IMR-90 (cell line): Measurements from ENCODE around the gene PITPNC1. TPM values are rescaled to one million over a fixed set of nuclear protein-coding genes. Genes with fewer than 3 reads are reported as not detected.

Experiments used
- ATAC-seq: fragments of 200-7000 bp; cut with Tn5 transposase; 2 replicates; pipeline ENCODE4 v1.9.1; 2020; ENCODE audit warnings: low read depth, mild to moderate bottlenecking, moderate library complexity
- BruUV-seq: library from RNA; stranded (reverse); fragments of 400-500 nt; replicated peaks from 2 replicates; lab custom pipeline; 2021; lab: Mats Ljungman, UMichigan
- CTCF ChIA-PET: fragments of 300-600 bp; formaldehyde crosslinking; extraction: SDS; loops from one replicate; lab custom pipeline; 2021; ENCODE audit warnings: antibody characterized with exemption; lab: Yijun Ruan, JAX
- POLR2A ChIA-PET: fragments of 300-600 bp; sonication (Branson Sonifier 250); formaldehyde crosslinking; loops from one replicate; lab custom pipeline; 2022; ENCODE audit warnings: antibody characterized with exemption; ENCODE audit not compliant: unreplicated experiment; lab: Charles Lee
- DNase-seq: peaks from one replicate; pipeline ENCODE4 v3.0.0; 2013
- H2AFZ ChIP-seq: replicated peaks from 2 replicates; pipeline ENCODE3; 2013; ENCODE audit warnings: low read length, mild to moderate bottlenecking; ENCODE audit not compliant: poor library complexity
- H2AK5ac ChIP-seq: 2 replicates; pipeline ENCODE4 v1.6.1; 2013; ENCODE audit warnings: low read depth, low read length, inconsistent platforms
- H2AK9ac ChIP-seq: replicated peaks from 2 replicates; pipeline ENCODE3; 2013; ENCODE audit warnings: mild to moderate bottlenecking, low read depth, low read length, moderate library complexity; ENCODE audit not compliant: poor library complexity
- H2BK120ac ChIP-seq: 2 replicates; pipeline ENCODE4 v1.6.1; 2013; ENCODE audit warnings: low read depth, low read length, inconsistent platforms
- H2BK15ac ChIP-seq: 3 replicates; pipeline ENCODE4 v1.6.1; 2013; ENCODE audit warnings: low read depth, low read length, inconsistent platforms
- H2BK20ac ChIP-seq: 2 replicates; pipeline ENCODE4 v1.6.1; 2013; ENCODE audit warnings: low read depth, mild to moderate bottlenecking, inconsistent platforms, low read length, moderate library complexity
- H2BK5ac ChIP-seq: 2 replicates; pipeline ENCODE4 v1.6.1; 2013; ENCODE audit warnings: mild to moderate bottlenecking, low read depth, low read length, inconsistent platforms; ENCODE audit not compliant: poor library complexity, severe bottlenecking
- H3K14ac ChIP-seq: replicated peaks from 2 replicates; pipeline ENCODE4 v1.6.1; 2013; ENCODE audit warnings: low read depth, low read length, inconsistent platforms
- H3K18ac ChIP-seq: 2 replicates; pipeline ENCODE4 v1.6.1; 2013; ENCODE audit warnings: low read depth, low read length, control low read depth
- H3K23ac ChIP-seq: 2 replicates; pipeline ENCODE4 v1.6.1; 2013; ENCODE audit warnings: low read depth, low read length, inconsistent platforms
- H3K27ac ChIP-seq: 2 replicates; pipeline ENCODE4 v1.5.1; 2013; ENCODE audit warnings: mild to moderate bottlenecking, control low read depth, low read length; ENCODE audit not compliant: insufficient read depth
- H3K27me3 ChIP-seq: 2 replicates; pipeline ENCODE4 v1.6.1; 2013; ENCODE audit warnings: low read length; ENCODE audit not compliant: control insufficient read depth, insufficient read depth
- H3K36me3 ChIP-seq: 2 replicates; pipeline ENCODE4 v1.6.1; 2013; ENCODE audit warnings: low read length, mixed read lengths; ENCODE audit not compliant: control insufficient read depth, insufficient read depth
- H3K4ac ChIP-seq: 2 replicates; pipeline ENCODE4 v1.6.1; 2013; ENCODE audit warnings: low read depth, low read length, inconsistent platforms
- H3K4me1 ChIP-seq: 2 replicates; pipeline ENCODE4 v1.6.1; 2013; ENCODE audit warnings: low read length, mixed read lengths; ENCODE audit not compliant: control insufficient read depth, insufficient read depth
- H3K4me2 ChIP-seq: 2 replicates; pipeline ENCODE4 v1.6.1; 2013; ENCODE audit warnings: low read depth, mild to moderate bottlenecking, control low read depth, low read length, moderate library complexity
- H3K4me3 ChIP-seq: 2 replicates; pipeline ENCODE4 v1.5.1; 2013; ENCODE audit warnings: low read depth, mild to moderate bottlenecking, control low read depth, low read length, moderate library complexity; ENCODE audit not compliant: insufficient read depth
- H3K56ac ChIP-seq: 2 replicates; pipeline ENCODE4 v1.6.1; 2013; ENCODE audit warnings: low read length, inconsistent platforms; ENCODE audit not compliant: insufficient read depth; ENCODE audit errors: extremely low read depth
- H3K79me1 ChIP-seq, 2 experiments: 2 replicates each; pipeline ENCODE4 v1.6.1; 2013; ENCODE audit warnings: low read length in 2 of 2, inconsistent platforms in 1 of 2, low read depth in 1 of 2
- H3K9ac ChIP-seq: 2 replicates; pipeline ENCODE4 v1.6.1; 2013; ENCODE audit warnings: low read depth, low read length, control low read depth
- H3K9me1 ChIP-seq: 2 replicates; pipeline ENCODE4 v1.6.1; 2013; ENCODE audit warnings: low read length, inconsistent platforms; ENCODE audit not compliant: insufficient read depth
- H3K9me3 ChIP-seq: 2 replicates; pipeline ENCODE4 v1.6.1; 2013; ENCODE audit warnings: low read length; ENCODE audit not compliant: control insufficient read depth, insufficient read depth
- H4K20me1 ChIP-seq: 2 replicates; pipeline ENCODE4 v1.6.1; 2013; ENCODE audit warnings: low read length, inconsistent platforms; ENCODE audit not compliant: insufficient read depth
- H4K5ac ChIP-seq: 2 replicates; pipeline ENCODE4 v1.6.1; 2013; ENCODE audit warnings: mild to moderate bottlenecking, low read depth, low read length, control low read depth
- H4K8ac ChIP-seq, 2 experiments: 2 replicates each; pipeline ENCODE4 v1.6.1; 2013; ENCODE audit warnings: low read depth in 2 of 2, low read length in 2 of 2, control low read depth in 1 of 2, inconsistent platforms in 1 of 2
- H4K91ac ChIP-seq: 2 replicates; pipeline ENCODE4 v1.6.1; 2013; ENCODE audit warnings: low read depth, low read length, inconsistent platforms; ENCODE audit not compliant: insufficient read depth
- BHLHE40 ChIP-seq: fragments of 150-350 bp; IDR thresholded peaks from 2 replicates; pipeline ENCODE4 v1.6.1; 2016; ENCODE audit warnings: mild to moderate bottlenecking, low read depth, low read length
- CEBPB ChIP-seq: IDR thresholded peaks from 2 replicates; pipeline ENCODE4 v1.6.1; 2012; ENCODE audit warnings: low read depth, low read length, improper control_type of control experiment
- CHD1 ChIP-seq: IDR thresholded peaks from 2 replicates; pipeline ENCODE4 v1.6.1; 2012; ENCODE audit warnings: low read depth, low read length, improper control_type of control experiment
- FOS ChIP-seq: fragments of 150-350 bp; IDR thresholded peaks from 2 replicates; pipeline ENCODE4 v1.6.1; 2016; ENCODE audit warnings: low read depth, low read length
- MAFK ChIP-seq: IDR thresholded peaks from 2 replicates; pipeline ENCODE4 v1.6.1; 2012; ENCODE audit warnings: low read depth, low read length, improper control_type of control experiment
- MAZ ChIP-seq: IDR thresholded peaks from 2 replicates; pipeline ENCODE4 v1.6.1; 2012; ENCODE audit warnings: low read depth, mild to moderate bottlenecking, low read length, improper control_type of control experiment, moderate library complexity, borderline replicate concordance
- MXI1 ChIP-seq: IDR thresholded peaks from 2 replicates; pipeline ENCODE4 v1.6.1; 2012; ENCODE audit warnings: low read depth, mild to moderate bottlenecking, low read length, moderate library complexity, borderline replicate concordance
- NFE2L2 ChIP-seq: fragments of 150-350 bp; IDR thresholded peaks from 2 replicates; pipeline ENCODE4 v1.6.1; 2016; ENCODE audit warnings: low read depth, mild to moderate bottlenecking, low read length
- POLR2A ChIP-seq: IDR thresholded peaks from 2 replicates; pipeline ENCODE4 v1.6.1; 2012; ENCODE audit warnings: mild to moderate bottlenecking, low read depth, low read length
- RAD21 ChIP-seq: IDR thresholded peaks from 2 replicates; pipeline ENCODE4 v1.6.1; 2012; ENCODE audit warnings: low read length, improper control_type of control experiment
- RCOR1 ChIP-seq: IDR thresholded peaks from 2 replicates; pipeline ENCODE4 v1.6.1; 2012; ENCODE audit warnings: mild to moderate bottlenecking, low read length, improper control_type of control experiment; ENCODE audit not compliant: insufficient replicate concordance
- RFX5 ChIP-seq: IDR thresholded peaks from 2 replicates; pipeline ENCODE4 v1.8.0; 2012; ENCODE audit warnings: low read depth, mild to moderate bottlenecking, low read length, moderate library complexity
- SMC3 ChIP-seq: fragments of 150-350 bp; IDR thresholded peaks from 2 replicates; pipeline ENCODE4 v1.6.1; 2016; ENCODE audit warnings: low read depth, mild to moderate bottlenecking, antibody characterized with exemption, low read length, moderate library complexity
- WGBS, 2 experiments: methylation state at CpG; one replicate each; pipeline versions ENCODE4 v1.1.5 to v1.1.7; 2013; ENCODE audit warnings: missing lambda C conversion rate in 2 of 2; ENCODE audit not compliant: insufficient read length in 1 of 2; ENCODE audit errors: extremely low coverage in 2 of 2; 5-methylcytosine and 5-hydroxymethylcytosine counted together
- dilution Hi-C: fragments of 300-500 bp; cut with HindIII; formaldehyde crosslinking; loops from one replicate; pipeline ENCODE4 v1.14.3; 2018; ENCODE audit warnings: low sequenced_read_pairs; ENCODE audit not compliant: unreplicated experiment
- in situ Hi-C: fragments of 300-500 bp; cut with MboI; formaldehyde crosslinking; loops from 3 replicates; pipeline ENCODE4 v1.14.3; 2019; ENCODE audit warnings: low sequenced_read_pairs, inconsistent platforms, mixed read lengths
- intact Hi-C: fragments of 100-400 bp; cut with micrococcal nuclease; formaldehyde crosslinking; loops from 2 replicates; pipeline ENCODE4 v1.10.0; 2022
- polyA plus RNA-seq, 3 experiments: library from polyadenylated mRNA; depleted of rRNA; stranded (reverse); fragments of >200 nt; gene quantifications; 2 replicates each; pipeline ENCODE4 v1.2.3, GENCODE V29; 2012; ENCODE audit warnings: low replicate concordance in 1 of 3
- total RNA-seq: library from RNA; depleted of rRNA; stranded (reverse); fragments of >200 nt; gene quantifications from 2 replicates; pipeline ENCODE4 v1.2.3, GENCODE V29; 2012
- TF ChIP-seq, protein P1 (sequence below): fragments of 150-350 bp; IDR thresholded peaks from 2 replicates; pipeline ENCODE4 v1.6.1; 2017; ENCODE audit warnings: mild to moderate bottlenecking, antibody characterized with exemption, low read length, low read depth
- TF ChIP-seq, protein P2 (sequence below): fragments of 150-350 bp; IDR thresholded peaks from 2 replicates; pipeline ENCODE4 v1.6.1; 2016; ENCODE audit warnings: low read depth, mild to moderate bottlenecking, low read length, moderate library complexity, borderline replicate concordance
- TF ChIP-seq, protein P3 (sequence below): conservative IDR thresholded peaks from 2 replicates; pipeline ENCODE4 v1.5.1; 2012; ENCODE audit warnings: mild to moderate bottlenecking, low read depth, low read length, improper control_type of control experiment

Gene PITPNC1
- total and polyA plus RNA-seq, 2 of the 4 experiments (the other 2 are of a cell fraction): 4.1 TPM

DNA sequence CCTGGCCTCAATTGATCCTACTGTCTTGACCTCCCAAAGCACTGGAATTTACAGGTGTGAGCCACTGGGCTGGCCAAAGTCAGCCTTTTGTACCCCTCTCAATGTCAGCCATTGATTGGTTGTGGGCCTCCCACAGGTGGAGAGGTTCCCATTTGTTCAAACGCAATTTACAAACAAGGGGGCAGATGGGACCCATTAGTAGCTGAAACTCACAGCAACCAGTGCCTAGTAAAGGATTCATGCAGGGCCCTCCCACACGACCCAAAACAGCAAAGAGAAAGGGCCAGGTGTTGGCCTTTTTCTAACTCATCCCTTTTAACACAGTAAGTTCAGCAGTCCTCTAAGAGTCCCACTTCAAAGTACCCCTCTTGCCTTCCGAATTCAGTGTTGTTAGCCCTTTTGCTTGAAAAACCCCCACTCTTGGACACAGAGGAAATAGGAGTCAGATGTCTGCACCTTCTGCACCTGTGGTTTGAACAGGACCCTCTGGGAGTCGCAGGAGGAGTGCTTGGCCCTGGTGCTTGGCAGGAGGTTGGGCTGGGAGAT lies 89.2 kb downstream of the PITPNC1 start:
- no peak overlapping the region for H3K56ac ChIP-seq
- no peaks in the 10 kb centered on the region for H3K27me3 ChIP-seq
- no peak overlapping the region for H2BK15ac ChIP-seq
- no peaks in the 10 kb centered on the region for H3K36me3 ChIP-seq
- H3K4ac ChIP-seq: no peak overlapping the region
- no peaks in the 10 kb centered on the region; the same call in 1 of the 2 replicates for H3K4me1 ChIP-seq
- no peak overlapping the region for H3K4me2 ChIP-seq
- H3K9me1 ChIP-seq: no peaks in the 10 kb centered on the region
- WGBS, 2 experiments: 60% methylated on average over 1 of the region's 4 CpGs; no CpG with 5 or more reads in 1 of the 2 experiments
- intact Hi-C loops: no loop called here
- TF ChIP-seq MAFK (no peak), CHD1 (no peak), RFX5 (no peak), RCOR1 (no peak), POLR2A (no peak), MAZ (no peak), CEBPB (no peak), RAD21 (no peak), NFE2L2 (no peak), MXI1 (no peak), SMC3 (no peak), BHLHE40 (no peak), FOS (no peak)
- TF ChIP-seq, protein P1, sequence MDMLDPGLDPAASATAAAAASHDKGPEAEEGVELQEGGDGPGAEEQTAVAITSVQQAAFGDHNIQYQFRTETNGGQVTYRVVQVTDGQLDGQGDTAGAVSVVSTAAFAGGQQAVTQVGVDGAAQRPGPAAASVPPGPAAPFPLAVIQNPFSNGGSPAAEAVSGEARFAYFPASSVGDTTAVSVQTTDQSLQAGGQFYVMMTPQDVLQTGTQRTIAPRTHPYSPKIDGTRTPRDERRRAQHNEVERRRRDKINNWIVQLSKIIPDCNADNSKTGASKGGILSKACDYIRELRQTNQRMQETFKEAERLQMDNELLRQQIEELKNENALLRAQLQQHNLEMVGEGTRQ: no peak
- TF ChIP-seq, protein P2, sequence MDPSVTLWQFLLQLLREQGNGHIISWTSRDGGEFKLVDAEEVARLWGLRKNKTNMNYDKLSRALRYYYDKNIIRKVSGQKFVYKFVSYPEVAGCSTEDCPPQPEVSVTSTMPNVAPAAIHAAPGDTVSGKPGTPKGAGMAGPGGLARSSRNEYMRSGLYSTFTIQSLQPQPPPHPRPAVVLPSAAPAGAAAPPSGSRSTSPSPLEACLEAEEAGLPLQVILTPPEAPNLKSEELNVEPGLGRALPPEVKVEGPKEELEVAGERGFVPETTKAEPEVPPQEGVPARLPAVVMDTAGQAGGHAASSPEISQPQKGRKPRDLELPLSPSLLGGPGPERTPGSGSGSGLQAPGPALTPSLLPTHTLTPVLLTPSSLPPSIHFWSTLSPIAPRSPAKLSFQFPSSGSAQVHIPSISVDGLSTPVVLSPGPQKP: no peak
- TF ChIP-seq, protein P3, sequence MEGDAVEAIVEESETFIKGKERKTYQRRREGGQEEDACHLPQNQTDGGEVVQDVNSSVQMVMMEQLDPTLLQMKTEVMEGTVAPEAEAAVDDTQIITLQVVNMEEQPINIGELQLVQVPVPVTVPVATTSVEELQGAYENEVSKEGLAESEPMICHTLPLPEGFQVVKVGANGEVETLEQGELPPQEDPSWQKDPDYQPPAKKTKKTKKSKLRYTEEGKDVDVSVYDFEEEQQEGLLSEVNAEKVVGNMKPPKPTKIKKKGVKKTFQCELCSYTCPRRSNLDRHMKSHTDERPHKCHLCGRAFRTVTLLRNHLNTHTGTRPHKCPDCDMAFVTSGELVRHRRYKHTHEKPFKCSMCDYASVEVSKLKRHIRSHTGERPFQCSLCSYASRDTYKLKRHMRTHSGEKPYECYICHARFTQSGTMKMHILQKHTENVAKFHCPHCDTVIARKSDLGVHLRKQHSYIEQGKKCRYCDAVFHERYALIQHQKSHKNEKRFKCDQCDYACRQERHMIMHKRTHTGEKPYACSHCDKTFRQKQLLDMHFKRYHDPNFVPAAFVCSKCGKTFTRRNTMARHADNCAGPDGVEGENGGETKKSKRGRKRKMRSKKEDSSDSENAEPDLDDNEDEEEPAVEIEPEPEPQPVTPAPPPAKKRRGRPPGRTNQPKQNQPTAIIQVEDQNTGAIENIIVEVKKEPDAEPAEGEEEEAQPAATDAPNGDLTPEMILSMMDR: no peak
- H3K4me3 ChIP-seq: no peak overlapping the region
- no peaks in the 10 kb centered on the region for H4K20me1 ChIP-seq
- no peak for ATAC-seq
- no peak for DNase-seq
- H3K79me1 ChIP-seq: peaks cover 0 to 9% of the 10 kb centered on the region in 2 experiments; a peak in 3 of 4 replicates
- no peak overlapping the region for H4K91ac ChIP-seq
- no peak overlapping the region for H3K27ac ChIP-seq
- ChIA-PET POLR2A (no interaction called here), CTCF (interaction anchor here (0.6 to 0.7 kb wide), 3 partner anchors 67 to 96 kb away, joined by 3 to 6 read pairs (median 5); no protein-coding TSS in a partner anchor)
- no peak overlapping the region for H3K23ac ChIP-seq
- no peak overlapping the region for H2AK5ac ChIP-seq
- no peak overlapping the region for H3K9ac ChIP-seq
- H3K18ac ChIP-seq: no peak overlapping the region
- no peak overlapping the region for H2BK120ac ChIP-seq
- in situ Hi-C loops: no loop called here
- H2BK20ac ChIP-seq: no peak overlapping the region
- no peak overlapping the region for H2BK5ac ChIP-seq
- dilution Hi-C loops: no loop called here
- no peak overlapping the region for H4K8ac ChIP-seq
- no peaks in the 10 kb centered on the region for H3K9me3 ChIP-seq
- BruUV-seq: no TSS peak
- H2AK9ac ChIP-seq: no peak overlapping the region
- H2AFZ ChIP-seq: no peak overlapping the region
- no peak overlapping the region for H4K5ac ChIP-seq
- no peak overlapping the region for H3K14ac ChIP-seq
